ENCODE results near the gene PRLHR. TPM values are rescaled to one million over a fixed set of nuclear protein-coding genes. Genes with fewer than 3 reads are reported as not detected.

PRLHR gene
- total RNA-seq, 1 experiment from 2014 or later: not detected

GRCh38 chr10:118541718-118542117 lies 53.7 kb downstream of the PRLHR start:
- H3K27me3 ChIP-seq (ENCODE audit: low read length): peaks cover 25% of the 10 kb centered on the region
- no peak overlapping the region for H2AFZ ChIP-seq (ENCODE audit: low read length)
- no peaks in the 10 kb centered on the region for H3K4me1 ChIP-seq (ENCODE audit: insufficient read depth, low read length)
- no peaks in the 10 kb centered on the region for H3K36me3 ChIP-seq (ENCODE audit: low read depth, low read length)
- H3F3A ChIP-seq (ENCODE audit: low read length, unreplicated experiment): no peaks in the 10 kb centered on the region
- ATAC-seq (no peak), DNase-seq (no peak)
- TF ChIP-seq EZH2phosphoT487 (IDR thresholded peaks at IDR 0.05; ENCODE audit: borderline replicate concordance, low read length): no peak
- TF ChIP-seq CTCF (conservative IDR thresholded peaks at IDR 0.05; ENCODE audit: low read depth, low read length): no peak
- TF ChIP-seq EZH2 (IDR thresholded peaks at IDR 0.05; ENCODE audit: low read length, unreplicated experiment): no peak
- POLR2A ChIA-PET (ENCODE audit: unreplicated experiment): interaction anchor here (0.6 kb wide), 1 partner anchor 12 kb away, joined by 8 read pairs; no protein-coding TSS in a partner anchor
- H3K79me2 ChIP-seq (ENCODE audit: low read length): no peaks in the 10 kb centered on the region
- intact Hi-C loops (cut with micrococcal nuclease): loop anchor here (10.0 kb wide), 1 partner anchor 77 kb away; no protein-coding TSS in a partner anchor
- no peak overlapping the region for H3K4me2 ChIP-seq (ENCODE audit: low read length)
- no peak overlapping the region for H3K9ac ChIP-seq (ENCODE audit: low read length)
- BruUV-seq (replicated peaks): no TSS peak
- CTCF ChIA-PET: no interaction called here
- no peak overlapping the region for H3K27ac ChIP-seq (ENCODE audit: low read length)
- no peaks in the 10 kb centered on the region for H3K9me3 ChIP-seq (ENCODE audit: low read length)
- no peaks in the 10 kb centered on the region for H4K20me1 ChIP-seq (ENCODE audit: low read length)
- H3K4me3 ChIP-seq (ENCODE audit: low read length): no peak overlapping the region
- H3K9me2 ChIP-seq (replicated peaks; ENCODE audit: low read length): no peaks in the 10 kb centered on the region

Other genes starting within 250 kb of the PRLHR start
- 27.6 and 39.7 TPM in 2 replicates for gene CACUL1, start 159.3 kb upstream of the PRLHR start, total RNA-seq (2014; rRNA removed)

Measured in PC-3 (cell line).